PC-9 (cell line): ENCODE results near the gene TTLL3. TPM values are rescaled to one million over a fixed set of nuclear protein-coding genes. Genes with fewer than 3 reads are reported as not detected.

Source experiments
- BruUV-seq: library from RNA; stranded (reverse); fragments of 400-500 nt; replicated peaks from 2 replicates; lab custom pipeline; 2021; lab: Mats Ljungman, UMichigan
- CTCF ChIA-PET: fragments of 300-600 bp; sonication (Branson Sonifier 250); formaldehyde crosslinking; loops from one replicate; lab custom pipeline; 2022; ENCODE audit warnings: antibody characterized with exemption; lab: Charles Lee
- POLR2A ChIA-PET: fragments of 300-600 bp; sonication (Branson Sonifier 250); formaldehyde crosslinking; loops from one replicate; lab custom pipeline; 2022; ENCODE audit warnings: antibody characterized with exemption; ENCODE audit not compliant: unreplicated experiment; lab: Charles Lee
- DNase-seq, 2 experiments: peaks; one replicate each; pipeline versions ENCODE4 v3.0.0 to v3.0.0-alpha.2; 2015 to 2022; ENCODE audit warnings: mixed read lengths in 1 of 2
- H2AFZ ChIP-seq: fragments of 200-600 bp; sonication (generic); 2 replicates; pipeline ENCODE4 v1.8.1; 2017; ENCODE audit warnings: antibody characterized with exemption
- H3F3A ChIP-seq: fragments of 200-600 bp; sonication (generic); 2 replicates; pipeline ENCODE4 v1.8.1; 2017; ENCODE audit warnings: antibody characterized with exemption, mild to moderate bottlenecking, low read depth; ENCODE audit not compliant: insufficient read depth
- H3K27ac ChIP-seq: fragments of 200-600 bp; sonication (generic); 2 replicates; pipeline ENCODE4 v1.6.1; 2016; ENCODE audit warnings: mixed run types
- H3K27me3 ChIP-seq: fragments of 200-600 bp; sonication (generic); 2 replicates; pipeline ENCODE4 v1.6.1; 2016; ENCODE audit warnings: low read depth, mixed run types; ENCODE audit not compliant: insufficient read depth
- H3K36me3 ChIP-seq: fragments of 200-600 bp; sonication (generic); 2 replicates; pipeline ENCODE4 v1.6.1; 2016; ENCODE audit warnings: low read depth, mixed run types
- H3K4me1 ChIP-seq: fragments of 200-600 bp; sonication (generic); replicated peaks from 2 replicates; pipeline ENCODE4 v1.6.1; 2016; ENCODE audit warnings: mixed run types; ENCODE audit not compliant: insufficient read depth
- H3K4me2 ChIP-seq: fragments of 200-600 bp; sonication (generic); 2 replicates; pipeline ENCODE4 v1.6.1; 2017; ENCODE audit warnings: mixed run types
- H3K4me3 ChIP-seq: fragments of 200-600 bp; sonication (generic); 2 replicates; pipeline ENCODE4 v1.6.1; 2016; ENCODE audit warnings: mixed run types
- H3K79me2 ChIP-seq: fragments of 200-600 bp; sonication (generic); 2 replicates; pipeline ENCODE4 v1.6.1; 2017; ENCODE audit warnings: low read depth, mixed run types
- H3K9me2 ChIP-seq: fragments of 200-600 bp; sonication (generic); 2 replicates; pipeline ENCODE4 v1.8.1; 2017; ENCODE audit warnings: mild to moderate bottlenecking; ENCODE audit not compliant: insufficient read depth
- H3K9me3 ChIP-seq: fragments of 200-600 bp; sonication (generic); 2 replicates; pipeline ENCODE4 v1.8.1; 2016; ENCODE audit warnings: low read depth; ENCODE audit not compliant: insufficient read depth
- H4K20me1 ChIP-seq: fragments of 200-600 bp; sonication (generic); 2 replicates; pipeline ENCODE4 v1.8.1; 2017; ENCODE audit not compliant: insufficient read depth
- CTCF ChIP-seq: fragments of 200-600 bp; sonication (generic); conservative IDR thresholded peaks from 2 replicates; pipeline ENCODE4 v1.6.1; 2017; ENCODE audit warnings: mixed run types, antibody characterized with exemption, mild to moderate bottlenecking, moderate library complexity
- EZH2 ChIP-seq: fragments of 200-600 bp; sonication (generic); IDR thresholded peaks from 2 replicates; pipeline ENCODE4 v1.8.0; 2017; ENCODE audit warnings: antibody characterized with exemption, low read depth
- intact Hi-C: fragments of 100-400 bp; cut with micrococcal nuclease; formaldehyde crosslinking; loops from one replicate; pipeline ENCODE4 v1.10.0; 2022; ENCODE audit not compliant: unreplicated experiment
- total RNA-seq: library from RNA; stranded (reverse); gene quantifications from 2 replicates; pipeline ENCODE4 v1.2.3, GENCODE V29; 2021

Gene TTLL3
- total RNA-seq, 1 experiment from 2014 or later: 21.7 TPM

- peaks cover 40% of the 10 kb centered on the region for H3F3A ChIP-seq
- DNase-seq: no peak
- no peaks in the 10 kb centered on the region for H3K9me2 ChIP-seq
- H3K4me3 ChIP-seq: no peak overlapping the region
- no peak for TF ChIP-seq EZH2
- peaks cover 19% of the 10 kb centered on the region for H3K4me1 ChIP-seq
- TSS peak; percentile 18 for BruUV-seq
- H3K9me3 ChIP-seq: no peaks in the 10 kb centered on the region
- no peak overlapping the region for H2AFZ ChIP-seq
- H3K79me2 ChIP-seq: no peaks in the 10 kb centered on the region
- ChIA-PET POLR2A (no interaction called here), CTCF (no interaction called here)
- H3K27me3 ChIP-seq: no peaks in the 10 kb centered on the region
- no peak overlapping the region for H3K27ac ChIP-seq
- no peak overlapping the region for H3K4me2 ChIP-seq
- H4K20me1 ChIP-seq: 0 out of 2 replicates have a peak, but pooled peaks cover 7% of the 10 kb centered on the region
- H3K36me3 ChIP-seq: peaks cover 22% of the 10 kb centered on the region
- intact Hi-C loops: loop anchor here (10.0 kb wide), 1 partner anchor 302 kb away; no protein-coding TSS in a partner anchor
Observed at GRCh38 chr3:9806688-9807589, 3.1 kb upstream of the TTLL3 start.

DNA sequence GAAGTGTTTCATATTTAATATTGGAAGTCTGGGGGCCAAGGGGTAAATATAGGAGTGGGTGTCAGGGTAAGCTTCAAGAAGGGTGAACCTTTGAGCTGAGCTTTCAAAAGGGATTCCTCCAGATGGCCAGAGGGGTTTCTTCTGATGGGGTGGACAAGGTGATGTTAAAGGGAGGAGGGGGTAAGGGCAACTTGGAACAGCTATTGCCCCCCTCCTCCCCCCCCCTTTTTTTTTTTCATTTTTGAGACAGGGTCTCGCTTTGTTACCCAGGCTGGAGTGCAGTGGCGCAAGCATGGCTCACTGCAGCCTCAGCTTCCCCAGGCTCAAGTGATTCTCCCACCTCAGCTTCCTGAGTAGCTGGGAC lies 2.1 kb upstream of the TTLL3 start:
- DNase-seq: no peak
- ChIA-PET POLR2A (interaction anchor here (0.5 to 0.7 kb wide), 2 partner anchors 61 to 302 kb away, joined by 3 to 5 read pairs; no protein-coding TSS in a partner anchor), CTCF (no interaction called here)
- Histone ChIP-seq H3K4me2 (no peak overlapping the region), H3K9me3 (no peaks in the 10 kb centered on the region), H3K27ac (peak overlapping the region; percentile 62), H2AFZ (no peak overlapping the region), H3F3A (peaks cover 40% of the 10 kb centered on the region), H3K79me2 (no peaks in the 10 kb centered on the region), H3K9me2 (no peaks in the 10 kb centered on the region), H3K4me3 (no peak overlapping the region), H4K20me1 (0 out of 2 replicates have a peak, but pooled peaks cover 7% of the 10 kb centered on the region), H3K27me3 (no peaks in the 10 kb centered on the region), H3K36me3 (peaks cover 22% of the 10 kb centered on the region), H3K4me1 (peaks cover 19% of the 10 kb centered on the region)
- intact Hi-C loops: loop anchor here (10.0 kb wide), 1 partner anchor 303 kb away; no protein-coding TSS in a partner anchor
- BruUV-seq: no TSS peak
- TF ChIP-seq CTCF (no peak), EZH2 (no peak)

- Histone ChIP-seq H4K20me1 (0 out of 2 replicates have a peak, but pooled peaks cover 7% of the 10 kb centered on the region), H3F3A (peaks cover 36% of the 10 kb centered on the region), H3K9me2 (no peaks in the 10 kb centered on the region), H2AFZ (no peak overlapping the region), H3K4me1 (peaks cover 19% of the 10 kb centered on the region), H3K4me3 (no peak overlapping the region), H3K4me2 (peak overlapping the region; percentile 95; the same call in 1 of the 2 replicates), H3K27ac (peak overlapping the region; percentile 62), H3K79me2 (no peaks in the 10 kb centered on the region), H3K27me3 (no peaks in the 10 kb centered on the region), H3K36me3 (peaks cover 16% of the 10 kb centered on the region), H3K9me3 (no peaks in the 10 kb centered on the region)
- intact Hi-C loops: loop anchor here (10.0 kb wide), 1 partner anchor 304 kb away; no protein-coding TSS in a partner anchor
- CTCF ChIA-PET: interaction anchor here (0.5 kb wide), 1 partner anchor 304 kb away, joined by 4 read pairs; no protein-coding TSS in a partner anchor
- DNase-seq: peak; percentile 29 to 54
- TF ChIP-seq EZH2 (no peak), CTCF (peak; percentile 64)
- POLR2A ChIA-PET: interaction anchor here (0.5 to 0.7 kb wide), 2 partner anchors 62 to 301 kb away, joined by 3 to 5 read pairs; no protein-coding TSS in a partner anchor
- no TSS peak for BruUV-seq
Observed at GRCh38 chr3:9808345-9809037, 1.6 kb upstream of the TTLL3 start.
